IPS DF 4.7 (cell line): ENCODE data around the gene PHF20.
A peak's percentile ranks its signal among the peaks of the same experiment; 100 is the strongest.
"Not testable (repeated sequence)": the region's sequence is repeated elsewhere in the genome, so short reads cannot be mapped to it uniquely, and the experiment has no call there.

Experiments
- DNase-seq: peaks from one replicate; pipeline ENCODE4 v3.0.0-alpha.2; 2013; ENCODE audit warnings: low spot score; ENCODE audit errors: extremely low read depth

Gene PHF20

DNA sequence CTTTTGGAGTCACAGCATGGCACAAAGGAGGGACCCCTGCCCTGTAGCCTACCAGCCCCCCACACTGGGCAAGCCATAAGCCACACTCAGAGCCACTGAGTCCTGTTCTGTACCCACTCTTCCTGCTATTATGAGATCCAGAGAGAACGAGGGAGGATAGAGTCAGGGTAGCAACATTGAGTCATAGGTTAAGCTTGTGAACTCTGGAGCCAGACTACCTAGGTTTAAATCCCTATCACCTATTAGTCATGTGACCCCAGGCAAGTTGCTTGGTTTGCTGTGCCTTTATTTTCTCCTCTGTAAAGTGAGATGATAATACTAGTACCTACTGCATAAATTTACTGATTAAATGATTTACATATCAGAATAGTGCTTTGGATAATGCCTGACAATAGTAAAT, 197.1 kb downstream of the PHF20 start:
- DNase-seq, result no peak

- no peak for DNase-seq
Measured at GRCh38 chr20:35971981-35972380, 200.2 kb downstream of the PHF20 start.

- DNase-seq, result no peak
Measured at GRCh38 chr20:35972462-35972861, 200.6 kb downstream of the PHF20 start.

GRCh38 chr20:35974256-35974655, 202.4 kb downstream of the PHF20 start:
- DNase-seq, result no peak

- DNase-seq, result no peak
Measured at GRCh38 chr20:35975576-35976373, 204.0 kb downstream of the PHF20 start.

DNA sequence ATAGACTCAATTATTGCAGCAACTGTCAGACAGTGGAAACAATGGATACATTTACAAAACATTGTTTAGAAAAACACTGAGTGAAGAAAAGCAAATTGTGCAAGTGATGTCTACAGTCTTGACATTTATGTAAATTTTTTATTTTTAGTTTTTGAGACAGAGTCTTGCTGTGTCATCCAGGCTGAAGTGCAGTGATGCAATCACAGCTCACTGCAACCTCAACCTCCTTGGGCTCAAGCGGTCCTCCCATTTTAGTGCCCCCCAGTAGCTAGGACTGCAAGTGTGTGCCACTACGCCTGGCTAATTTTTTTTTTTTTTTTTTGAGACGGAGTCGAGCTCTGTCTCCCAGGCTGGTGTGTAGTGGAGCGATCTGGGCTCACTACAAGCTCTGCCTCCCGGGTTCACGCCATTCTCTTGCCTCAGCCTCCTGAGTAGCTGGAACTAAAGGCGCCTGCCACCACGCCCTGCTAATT, 206.3 kb downstream of the PHF20 start:
- no peak for DNase-seq

DNA sequence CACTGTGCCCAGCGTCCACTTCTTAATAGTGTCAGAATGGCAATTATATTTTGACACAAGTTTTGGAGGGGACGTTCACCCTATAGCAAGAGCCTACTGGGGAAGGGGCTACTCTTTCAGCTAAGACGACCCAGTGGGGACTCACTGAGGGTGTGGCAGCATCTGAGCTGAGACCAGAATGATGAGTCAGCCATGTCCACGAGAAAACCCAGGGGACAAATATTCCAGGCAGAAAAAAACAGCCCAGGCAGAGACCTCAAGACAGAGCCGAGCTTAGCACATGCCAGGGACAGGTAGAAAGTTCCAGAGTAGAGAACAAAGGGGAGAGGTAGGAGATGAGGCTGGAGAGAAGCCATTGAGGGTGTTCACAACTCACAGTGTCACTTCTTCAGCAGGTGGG, 207.7 kb downstream of the PHF20 start:
- no peak for DNase-seq

DNA sequence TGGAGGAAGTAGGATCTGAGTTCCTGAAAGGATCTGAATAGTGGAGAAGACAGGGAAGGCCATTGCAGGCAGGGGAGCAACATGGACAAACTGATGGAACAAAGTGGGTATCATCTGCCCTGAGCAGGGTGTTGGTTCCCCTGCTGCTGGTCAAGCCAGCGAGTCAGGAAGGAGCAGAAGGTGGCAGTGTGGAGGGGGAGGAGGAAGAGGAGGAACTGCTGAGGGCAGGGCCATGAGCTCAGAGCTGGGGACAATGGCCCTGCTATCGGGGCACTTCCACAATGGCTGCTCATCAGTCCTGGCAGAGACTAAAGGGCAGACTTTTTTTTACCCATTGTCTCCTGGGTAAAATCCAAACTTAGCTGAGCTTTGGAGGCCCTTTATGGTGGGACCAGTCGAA, 210.2 kb downstream of the PHF20 start:
- no peak for DNase-seq

GRCh38 chr20:35984382-35984781, 212.6 kb downstream of the PHF20 start:
- DNase-seq, result no peak

- DNase-seq, result no peak
Measured at GRCh38 chr20:35985806-35986205, 214.0 kb downstream of the PHF20 start.

- no peak for DNase-seq
Measured at GRCh38 chr20:35988910-35989463, 217.2 kb downstream of the PHF20 start.

GRCh38 chr20:35991142-35991771, 219.4 kb downstream of the PHF20 start:
- DNase-seq, result no peak

- peak; percentile 44 for DNase-seq
Measured at GRCh38 chr20:35992713-35993335, 221.0 kb downstream of the PHF20 start.

GRCh38 chr20:35994994-35995453, 223.2 kb downstream of the PHF20 start:
- peak; percentile 60 for DNase-seq

- not testable (repeated sequence) for DNase-seq
Measured at GRCh38 chr20:35996492-35996891, 224.7 kb downstream of the PHF20 start.
